Measurements from ENCODE around the gene KLHL24. TPM values are rescaled to one million over a fixed set of nuclear protein-coding genes. Genes with fewer than 3 reads are reported as not detected.

Gene KLHL24
- polyA plus RNA-seq, 1 donor from 2014 or later = 92.1 TPM

DNA sequence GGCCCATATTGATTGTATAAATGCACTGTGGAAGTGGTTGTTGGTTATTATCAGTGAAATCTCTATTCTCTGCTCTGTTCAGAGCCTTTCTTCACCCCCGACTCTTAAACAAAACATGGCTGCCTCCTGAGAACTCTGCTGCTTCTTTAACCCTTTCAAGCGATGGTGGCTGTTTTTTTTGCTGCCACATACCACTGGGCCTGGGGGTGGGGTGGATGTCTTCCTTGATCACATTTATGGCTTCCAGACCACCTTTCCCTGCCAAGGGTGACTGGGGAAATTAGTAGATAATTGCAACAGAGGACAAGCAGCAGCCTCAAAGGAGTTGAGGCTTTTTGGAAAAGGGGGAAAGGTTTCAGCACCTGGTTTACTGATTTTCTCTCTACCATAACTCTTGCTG lies 94.9 kb downstream of the KLHL24 start:
- Histone ChIP-seq H3K27ac (ENCODE audit: low read length) (no peak overlapping the region), H3K9me2 (ENCODE audit: insufficient read depth, low read length) (no peaks in the 10 kb centered on the region), H3K9ac (ENCODE audit: low read length) (no peak overlapping the region), H3K36me3 (ENCODE audit: insufficient read depth, low read length) (peaks cover 17% of the 10 kb centered on the region), H3K79me2 (replicated peaks; ENCODE audit: insufficient read depth, low read length) (no peaks in the 10 kb centered on the region), H4K20me1 (ENCODE audit: insufficient read depth) (no peaks in the 10 kb centered on the region), H3K4me2 (ENCODE audit: low read length) (no peak overlapping the region), H3K27me3 (ENCODE audit: insufficient read depth, low read depth, low read length) (no peaks in the 10 kb centered on the region), H3K9me3 (ENCODE audit: low read length) (no peaks in the 10 kb centered on the region), H3K4me3 (ENCODE audit: low read length) (no peak overlapping the region), H2AFZ (ENCODE audit: low read depth, low read length) (no peak overlapping the region), H3F3A (ENCODE audit: insufficient read depth, low read length, poor library complexity, severe bottlenecking) (no peaks in the 10 kb centered on the region)
- no peak for TF ChIP-seq TAF1 (IDR thresholded peaks at IDR 0.05; ENCODE audit: low read depth)
- no peak for TF ChIP-seq POLR2AphosphoS5 (IDR thresholded peaks at IDR 0.05)
- no peak for TF ChIP-seq EZH2 (IDR thresholded peaks at IDR 0.05; ENCODE audit: borderline replicate concordance, insufficient read depth, low read length, poor library complexity, severe bottlenecking)

DNA sequence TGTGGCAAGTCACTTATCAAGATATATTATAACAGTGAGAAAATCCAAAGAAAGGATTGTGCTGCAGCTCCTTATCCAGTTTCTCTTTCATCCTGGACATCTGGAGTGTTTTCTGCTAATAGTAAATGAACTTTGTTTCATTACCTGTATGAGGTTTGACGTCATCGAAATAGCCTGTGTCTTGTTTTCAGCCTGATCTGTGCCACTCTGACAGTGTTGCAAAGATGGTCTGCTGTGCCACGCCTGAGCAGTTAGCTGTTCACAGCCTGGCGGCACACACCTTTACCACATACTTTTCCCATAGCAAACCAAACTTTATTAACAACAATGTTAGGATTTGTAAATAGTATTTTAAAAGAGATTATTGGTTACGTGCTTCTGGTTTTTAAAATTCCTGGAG lies 96.2 kb downstream of the KLHL24 start:
- TF ChIP-seq, protein P1, sequence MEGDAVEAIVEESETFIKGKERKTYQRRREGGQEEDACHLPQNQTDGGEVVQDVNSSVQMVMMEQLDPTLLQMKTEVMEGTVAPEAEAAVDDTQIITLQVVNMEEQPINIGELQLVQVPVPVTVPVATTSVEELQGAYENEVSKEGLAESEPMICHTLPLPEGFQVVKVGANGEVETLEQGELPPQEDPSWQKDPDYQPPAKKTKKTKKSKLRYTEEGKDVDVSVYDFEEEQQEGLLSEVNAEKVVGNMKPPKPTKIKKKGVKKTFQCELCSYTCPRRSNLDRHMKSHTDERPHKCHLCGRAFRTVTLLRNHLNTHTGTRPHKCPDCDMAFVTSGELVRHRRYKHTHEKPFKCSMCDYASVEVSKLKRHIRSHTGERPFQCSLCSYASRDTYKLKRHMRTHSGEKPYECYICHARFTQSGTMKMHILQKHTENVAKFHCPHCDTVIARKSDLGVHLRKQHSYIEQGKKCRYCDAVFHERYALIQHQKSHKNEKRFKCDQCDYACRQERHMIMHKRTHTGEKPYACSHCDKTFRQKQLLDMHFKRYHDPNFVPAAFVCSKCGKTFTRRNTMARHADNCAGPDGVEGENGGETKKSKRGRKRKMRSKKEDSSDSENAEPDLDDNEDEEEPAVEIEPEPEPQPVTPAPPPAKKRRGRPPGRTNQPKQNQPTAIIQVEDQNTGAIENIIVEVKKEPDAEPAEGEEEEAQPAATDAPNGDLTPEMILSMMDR (IDR thresholded peaks at IDR 0.05; ENCODE audit: poor library complexity, severe bottlenecking) = no peak
- TF ChIP-seq EZH2 (IDR thresholded peaks at IDR 0.05; ENCODE audit: borderline replicate concordance, insufficient read depth, low read length, poor library complexity, severe bottlenecking) = no peak
- TF ChIP-seq MXI1 (conservative IDR thresholded peaks at IDR 0.05; ENCODE audit: poor library complexity, severe bottlenecking) = no peak
- no peak for TF ChIP-seq EP300 (conservative IDR thresholded peaks at IDR 0.05; ENCODE audit: poor library complexity, severe bottlenecking)
- TF ChIP-seq RAD21 (conservative IDR thresholded peaks at IDR 0.05) = no peak
- no peak for TF ChIP-seq SMC3 (conservative IDR thresholded peaks at IDR 0.05; ENCODE audit: poor library complexity)
- TF ChIP-seq, protein P2, sequence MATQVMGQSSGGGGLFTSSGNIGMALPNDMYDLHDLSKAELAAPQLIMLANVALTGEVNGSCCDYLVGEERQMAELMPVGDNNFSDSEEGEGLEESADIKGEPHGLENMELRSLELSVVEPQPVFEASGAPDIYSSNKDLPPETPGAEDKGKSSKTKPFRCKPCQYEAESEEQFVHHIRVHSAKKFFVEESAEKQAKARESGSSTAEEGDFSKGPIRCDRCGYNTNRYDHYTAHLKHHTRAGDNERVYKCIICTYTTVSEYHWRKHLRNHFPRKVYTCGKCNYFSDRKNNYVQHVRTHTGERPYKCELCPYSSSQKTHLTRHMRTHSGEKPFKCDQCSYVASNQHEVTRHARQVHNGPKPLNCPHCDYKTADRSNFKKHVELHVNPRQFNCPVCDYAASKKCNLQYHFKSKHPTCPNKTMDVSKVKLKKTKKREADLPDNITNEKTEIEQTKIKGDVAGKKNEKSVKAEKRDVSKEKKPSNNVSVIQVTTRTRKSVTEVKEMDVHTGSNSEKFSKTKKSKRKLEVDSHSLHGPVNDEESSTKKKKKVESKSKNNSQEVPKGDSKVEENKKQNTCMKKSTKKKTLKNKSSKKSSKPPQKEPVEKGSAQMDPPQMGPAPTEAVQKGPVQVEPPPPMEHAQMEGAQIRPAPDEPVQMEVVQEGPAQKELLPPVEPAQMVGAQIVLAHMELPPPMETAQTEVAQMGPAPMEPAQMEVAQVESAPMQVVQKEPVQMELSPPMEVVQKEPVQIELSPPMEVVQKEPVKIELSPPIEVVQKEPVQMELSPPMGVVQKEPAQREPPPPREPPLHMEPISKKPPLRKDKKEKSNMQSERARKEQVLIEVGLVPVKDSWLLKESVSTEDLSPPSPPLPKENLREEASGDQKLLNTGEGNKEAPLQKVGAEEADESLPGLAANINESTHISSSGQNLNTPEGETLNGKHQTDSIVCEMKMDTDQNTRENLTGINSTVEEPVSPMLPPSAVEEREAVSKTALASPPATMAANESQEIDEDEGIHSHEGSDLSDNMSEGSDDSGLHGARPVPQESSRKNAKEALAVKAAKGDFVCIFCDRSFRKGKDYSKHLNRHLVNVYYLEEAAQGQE (IDR thresholded peaks at IDR 0.05; ENCODE audit: borderline replicate concordance) = no peak
- no peak for TF ChIP-seq TAF1 (IDR thresholded peaks at IDR 0.05; ENCODE audit: low read depth)
- no peak for TF ChIP-seq POLR2AphosphoS5 (IDR thresholded peaks at IDR 0.05)
- H3K9ac ChIP-seq (ENCODE audit: low read length) = no peak overlapping the region
- H3K9me2 ChIP-seq (ENCODE audit: insufficient read depth, low read length) = no peaks in the 10 kb centered on the region
- H3K36me3 ChIP-seq (ENCODE audit: insufficient read depth, low read length) = peaks cover 13% of the 10 kb centered on the region
- no peak overlapping the region for H3K4me2 ChIP-seq (ENCODE audit: low read length)
- H3F3A ChIP-seq (ENCODE audit: insufficient read depth, low read length, poor library complexity, severe bottlenecking) = no peaks in the 10 kb centered on the region
- H3K27me3 ChIP-seq (ENCODE audit: insufficient read depth, low read depth, low read length) = no peaks in the 10 kb centered on the region
- H3K27ac ChIP-seq (ENCODE audit: low read length) = no peak overlapping the region
- H3K4me3 ChIP-seq (ENCODE audit: low read length) = no peak overlapping the region
- no peaks in the 10 kb centered on the region for H4K20me1 ChIP-seq (ENCODE audit: insufficient read depth)
- H3K79me2 ChIP-seq (replicated peaks; ENCODE audit: insufficient read depth, low read length) = no peaks in the 10 kb centered on the region
- no peak overlapping the region for H2AFZ ChIP-seq (ENCODE audit: low read depth, low read length)
- no peaks in the 10 kb centered on the region for H3K9me3 ChIP-seq (ENCODE audit: low read length)

DNA sequence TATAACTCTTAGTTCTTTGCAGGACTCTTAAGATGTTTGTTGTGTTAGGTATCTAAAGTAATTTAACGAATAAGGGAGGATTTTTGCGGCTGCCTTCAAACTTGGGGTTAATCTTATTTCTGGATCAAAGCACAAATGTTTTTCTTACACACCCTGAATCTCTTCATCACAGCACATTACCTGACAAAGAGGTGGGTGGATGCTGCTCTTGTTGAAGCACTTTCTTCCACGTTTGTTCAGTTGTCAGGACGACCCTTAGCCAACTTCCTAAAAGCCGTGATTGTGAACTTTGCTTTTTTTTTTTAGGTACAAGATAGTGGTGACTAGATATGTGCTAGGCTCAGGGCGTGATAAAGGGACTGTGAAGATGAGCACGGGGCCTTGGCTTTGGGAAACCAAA lies 98.1 kb downstream of the KLHL24 start:
- Histone ChIP-seq H3K4me3 (ENCODE audit: low read length) (no peak overlapping the region), H3K27me3 (ENCODE audit: insufficient read depth, low read depth, low read length) (no peaks in the 10 kb centered on the region), H3K36me3 (ENCODE audit: insufficient read depth, low read length) (peaks cover 13% of the 10 kb centered on the region), H3K27ac (ENCODE audit: low read length) (no peak overlapping the region), H3K79me2 (replicated peaks; ENCODE audit: insufficient read depth, low read length) (no peaks in the 10 kb centered on the region), H3K9me3 (ENCODE audit: low read length) (no peaks in the 10 kb centered on the region), H2AFZ (ENCODE audit: low read depth, low read length) (no peak overlapping the region), H3F3A (ENCODE audit: insufficient read depth, low read length, poor library complexity, severe bottlenecking) (no peaks in the 10 kb centered on the region), H3K9ac (ENCODE audit: low read length) (no peak overlapping the region), H4K20me1 (ENCODE audit: insufficient read depth) (no peaks in the 10 kb centered on the region), H3K9me2 (ENCODE audit: insufficient read depth, low read length) (no peaks in the 10 kb centered on the region), H3K4me2 (ENCODE audit: low read length) (no peak overlapping the region)
- no peak for TF ChIP-seq TAF1 (IDR thresholded peaks at IDR 0.05; ENCODE audit: low read depth)
- TF ChIP-seq, protein P2 (IDR thresholded peaks at IDR 0.05; ENCODE audit: borderline replicate concordance) = no peak
